Muscle of arm (tissue), 12 donors: Measurements from ENCODE around the gene FN1. TPM values are rescaled to one million over a fixed set of nuclear protein-coding genes. Genes with fewer than 3 reads are reported as not detected.

Source experiments
- polyA plus RNA-seq, 12 donors: library from polyadenylated mRNA; unstranded; fragments of 120-200 nt; gene quantifications; one replicate each; pipeline ENCODE4 v1.2.1, GENCODE V29; 2013; ENCODE audit not compliant: insufficient read length in 12 of 12

The FN1 gene
- polyA plus RNA-seq, 12 donors: 377 to 986 (median 499) TPM

Other genes starting within 250 kb of the FN1 start
- gene ATIC, start 124.0 kb downstream of the FN1 start, polyA plus RNA-seq: 10 to 100 TPM in 11 of 12 donors, not detected in 1; 42.1 to 83.0 (median 50.1) TPM